K562 (cell line): ENCODE measurements around the gene ARHGAP24. TPM values are rescaled to one million over a fixed set of nuclear protein-coding genes. Genes with fewer than 3 reads are reported as not detected.

ENCODE experiments used
- ATAC-seq: fragments of 200-7000 bp; cut with Tn5 transposase; 3 replicates; pipeline ENCODE4 v1.9.1; 2020; ENCODE audit warnings: moderate library complexity
- BruUV-seq: library from RNA; stranded (reverse); fragments of 400-500 nt; replicated peaks from 2 replicates; lab custom pipeline; 2021; lab: Mats Ljungman, UMichigan
- CTCF ChIA-PET: fragments of 300-600 bp; formaldehyde crosslinking; extraction: SDS; loops from one replicate; lab custom pipeline; 2021; ENCODE audit warnings: low intra/inter-chr PET ratio; lab: Yijun Ruan, JAX
- POLR2A ChIA-PET: fragments of 300-600, 350-650 bp; sonication (Branson Sonifier 250); formaldehyde crosslinking; extraction: SDS; loops from one replicate; lab custom pipeline; 2021; ENCODE audit warnings: antibody characterized with exemption, inconsistent platforms; lab: Yijun Ruan, JAX
- DNase-seq, 4 experiments: peaks; one replicate each; pipeline versions ENCODE4 v3.0.0 to v3.0.0-alpha.2; 2011 to 2018; ENCODE audit warnings: low spot score in 3 of 4, mixed read lengths in 3 of 4; ENCODE audit errors: extremely low read depth in 1 of 4
- FAIRE-seq: peaks from 2 replicates; lab custom pipeline; 2011; peaks lifted over from hg19 to GRCh38; lab: Jason Lieb, UNC
- H2AFZ ChIP-seq: 2 replicates; pipeline ENCODE4 v1.6.0; 2011; ENCODE audit warnings: low read depth, low read length, control low read depth, inconsistent platforms
- H3K27ac ChIP-seq: fragments of 200-600 bp; 3 replicates; pipeline ENCODE4 v1.8.0; 2011; ENCODE audit warnings: low read depth, mild to moderate bottlenecking, control low read depth, inconsistent platforms, low read length, moderate library complexity, mixed read lengths; ENCODE audit errors: extremely low read depth
- H3K27me3 ChIP-seq, 2 experiments: fragments of 300-600 bp in 1 of 2; 2 replicates in 1 of 2; 3 replicates in 1 of 2; pipeline versions ENCODE4 v1.6.0 to v1.8.0; 2011; ENCODE audit warnings: inconsistent platforms in 2 of 2, low read length in 2 of 2, mild to moderate bottlenecking in 1 of 2, mixed read lengths in 1 of 2, moderate library complexity in 1 of 2; ENCODE audit not compliant: control insufficient read depth in 2 of 2, insufficient read depth in 2 of 2
- H3K36me3 ChIP-seq: fragments of 300-600 bp; 3 replicates; pipeline ENCODE4 v1.8.0; 2011; ENCODE audit warnings: mild to moderate bottlenecking, low read length, inconsistent platforms; ENCODE audit not compliant: control insufficient read depth, insufficient read depth
- H3K4me1 ChIP-seq, 2 experiments: fragments of 200-600 bp in 1 of 2; replicated peaks in 1 of 2; 2 replicates in 1 of 2; 3 replicates in 1 of 2; pipeline versions ENCODE4 v1.5.1 to v1.8.0; 2011; ENCODE audit warnings: inconsistent platforms in 2 of 2, low read length in 2 of 2, mild to moderate bottlenecking in 1 of 2, mixed read lengths in 1 of 2, moderate library complexity in 1 of 2; ENCODE audit not compliant: control insufficient read depth in 2 of 2, insufficient read depth in 2 of 2
- H3K4me2 ChIP-seq: 2 replicates; pipeline ENCODE4 v1.6.1; 2011; ENCODE audit warnings: low read length, control low read depth, inconsistent platforms, mixed read lengths; ENCODE audit not compliant: insufficient read depth
- H3K4me3 ChIP-seq: fragments of 200-600 bp; sonication (generic), shearing (Covaris generic); 2 replicates; pipeline ENCODE4 v1.5.1; 2016; ENCODE audit warnings: control low read depth, inconsistent platforms
- H3K79me2 ChIP-seq: fragments of 200-600 bp; 3 replicates; pipeline ENCODE4 v1.8.0; 2011; ENCODE audit warnings: low read length, inconsistent platforms; ENCODE audit not compliant: control insufficient read depth, insufficient read depth
- H3K9ac ChIP-seq, 2 experiments: 2 replicates each; pipeline versions ENCODE4 v1.6.0 to v1.6.1; 2011; ENCODE audit warnings: low read depth in 2 of 2, low read length in 2 of 2, control low read depth in 1 of 2, inconsistent platforms in 1 of 2, mild to moderate bottlenecking in 1 of 2, mixed read lengths in 1 of 2; ENCODE audit not compliant: insufficient read depth in 1 of 2
- H3K9me1 ChIP-seq: one replicate; pipeline ENCODE4 v1.6.0; 2011; ENCODE audit warnings: inconsistent platforms, mild to moderate bottlenecking, low read length, moderate library complexity; ENCODE audit not compliant: control insufficient read depth, insufficient read depth
- H3K9me3 ChIP-seq: replicated peaks from 2 replicates; pipeline ENCODE4 v1.5.1; 2011; ENCODE audit warnings: low read depth, low read length, inconsistent platforms; ENCODE audit not compliant: control insufficient read depth, insufficient read depth
- H4K20me1 ChIP-seq: replicated peaks from 2 replicates; pipeline ENCODE4 v1.6.1; 2011; ENCODE audit warnings: low read length, inconsistent platforms, mixed read lengths; ENCODE audit not compliant: control insufficient read depth, insufficient read depth
- ASH1L ChIP-seq: fragments of 450-650 bp; IDR thresholded peaks from 2 replicates; pipeline ENCODE4 v1.6.1; 2018; ENCODE audit warnings: borderline replicate concordance, mild to moderate bottlenecking, low read depth; ENCODE audit not compliant: partially characterized antibody
- L3MBTL2 ChIP-seq: fragments of 450-650 bp; IDR thresholded peaks from 2 replicates; pipeline ENCODE4 v1.6.1; 2016; ENCODE audit warnings: mild to moderate bottlenecking, moderate library complexity
- MAZ ChIP-seq, 2 experiments: fragments of 450-650 bp in 1 of 2; sonication (generic) in 1 of 2; formaldehyde crosslinking; IDR thresholded peaks in 1 of 2; conservative IDR thresholded peaks in 1 of 2; 2 replicates each; pipeline versions ENCODE4 v1.4.0 to v1.5.0; 2020; ENCODE audit warnings: mild to moderate bottlenecking in 1 of 2, missing genetic modification reagents in 1 of 2
- NCOA1 ChIP-seq: fragments of 450-650 bp; IDR thresholded peaks from 2 replicates; pipeline ENCODE4 v1.6.1; 2016; ENCODE audit warnings: low read depth
- NFE2 ChIP-seq: IDR thresholded peaks from 2 replicates; pipeline ENCODE4 v1.6.1; 2014; ENCODE audit warnings: antibody characterized with exemption, low read depth
- NFE2L1 ChIP-seq: fragments of 450-650 bp; IDR thresholded peaks from 2 replicates; pipeline ENCODE4 v1.6.1; 2016; ENCODE audit warnings: missing genetic modification characterization, low read depth, mild to moderate bottlenecking, missing compliant biosample characterization, moderate library complexity, borderline replicate concordance
- NR3C1 ChIP-seq: sonication (generic); formaldehyde crosslinking; IDR thresholded peaks from 2 replicates; pipeline ENCODE4 v1.8.1; 2022; ENCODE audit warnings: missing genetic modification reagents
- NUFIP1 ChIP-seq: fragments of 450-650 bp; IDR thresholded peaks from 2 replicates; pipeline ENCODE4 v1.6.1; 2018; ENCODE audit not compliant: partially characterized antibody
- PHF21A ChIP-seq: fragments of 450-650 bp; IDR thresholded peaks from 2 replicates; pipeline ENCODE4 v1.6.1; 2017; ENCODE audit warnings: low read depth, borderline replicate concordance
- PTRF ChIP-seq: fragments of 450-650 bp; IDR thresholded peaks from 2 replicates; pipeline ENCODE4 v1.6.1; 2016; ENCODE audit warnings: mild to moderate bottlenecking, missing genetic modification characterization, missing compliant biosample characterization
- ZNF3 ChIP-seq: fragments of 250-450 bp; sonication (Bioruptor Pico); IDR thresholded peaks from 2 replicates; pipeline ENCODE4 v1.5.0; 2021; ENCODE audit warnings: mild to moderate bottlenecking, moderate library complexity
- ZNF592 ChIP-seq: fragments of 450-650 bp; IDR thresholded peaks from 2 replicates; pipeline ENCODE4 v1.6.1; 2017; ENCODE audit warnings: antibody characterized with exemption, mild to moderate bottlenecking
- WGBS: fragments of 100-300 bp; shearing (Covaris generic); methylation state at CpG from one replicate; pipeline ENCODE4 v1.1.6; 2016; ENCODE audit warnings: low coverage, mixed read lengths; ENCODE audit not compliant: insufficient coverage; ENCODE audit errors: missing lambda C conversion rate; 5-methylcytosine and 5-hydroxymethylcytosine counted together
- in situ Hi-C: fragments of 300-500 bp; cut with MboI; formaldehyde crosslinking; loops from 4 replicates; pipeline ENCODE4 v1.15.0; 2018; ENCODE audit warnings: inconsistent platforms, mixed read lengths
- intact Hi-C: fragments of 100-400 bp; cut with micrococcal nuclease; formaldehyde crosslinking; loops from 2 replicates; pipeline ENCODE4 v1.14.2; 2022
- polyA plus RNA-seq, 8 experiments: library from polyadenylated mRNA; depleted of rRNA in 4 of 8; stranded (reverse) in 5 of 8; unstranded in 3 of 8; fragments of >200 nt; fragmentation: Nextera tagmentation in 2 of 8; fragmentation: Illumina TruSeq in 1 of 8; extraction: Ambion mirVana in 2 of 8; extraction: Trizol in 1 of 8; gene quantifications; 2 replicates each; pipeline versions ENCODE4 v1.2.1 to v1.2.3, GENCODE V29; 2011 to 2014; ENCODE audit warnings: inconsistent platforms in 1 of 8, missing spikeins in 1 of 8
- total RNA-seq, 7 experiments: library from RNA; depleted of rRNA in 6 of 7; stranded (reverse); fragments of >200 nt in 6 of 7; fragmentation: Illumina TruSeq in 2 of 7; extraction: Trizol in 2 of 7; gene quantifications; 2 replicates each; pipeline versions ENCODE4 v1.2.1 to v1.2.3, GENCODE V29; 2011 to 2021; ENCODE audit warnings: low replicate concordance in 1 of 7
- TF ChIP-seq, protein P1 (sequence below): sonication (generic); formaldehyde crosslinking; IDR thresholded peaks from 2 replicates; pipeline ENCODE4 v1.9.0; 2022; ENCODE audit warnings: mild to moderate bottlenecking, missing genetic modification reagents
- TF ChIP-seq, protein P2 (sequence below): fragments of 150-350 bp; IDR thresholded peaks from 2 replicates; pipeline ENCODE4 v1.6.1; 2014; ENCODE audit warnings: low read depth, mild to moderate bottlenecking, low read length, borderline replicate concordance
- TF ChIP-seq, protein P3 (sequence below): sonication (generic); formaldehyde crosslinking; IDR thresholded peaks from 2 replicates; pipeline ENCODE4 v1.8.0; 2022; ENCODE audit warnings: mild to moderate bottlenecking, missing genetic modification reagents

Gene ARHGAP24
- total and polyA plus RNA-seq, 9 of the 15 experiments (the other 6 are each of a cell fraction or from before 2014, with no cell fraction given) = 8.0 to 22.6 (median 14.0) TPM

DNA sequence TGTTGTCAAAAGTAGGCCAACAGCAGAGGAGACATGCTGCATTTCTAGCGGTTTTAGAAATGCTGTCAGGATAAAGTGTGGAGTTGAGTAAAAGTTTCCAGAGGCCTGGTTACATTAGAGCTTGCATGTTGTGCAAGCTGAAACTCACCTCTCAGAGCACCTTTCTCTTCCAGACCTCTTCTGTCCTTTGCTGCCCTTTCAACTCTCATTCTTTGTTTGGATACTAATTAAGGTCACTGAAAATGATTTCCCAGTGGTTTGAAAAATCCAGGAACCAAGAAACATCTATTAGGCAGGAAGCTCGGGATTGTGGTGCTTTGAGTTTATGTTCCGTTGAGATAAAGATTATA lies 458.3 kb downstream of the ARHGAP24 start:
- CTCF ChIA-PET = no interaction called here
- no peaks in the 10 kb centered on the region for H3K4me1 ChIP-seq
- TF ChIP-seq ZNF3 (CRISPR knock-in tag) (no peak), NUFIP1 (no peak), L3MBTL2 (no peak), ASH1L (no peak), MAZ (CRISPR knock-in tag; conservative IDR thresholded peaks at IDR 0.05 in 1 of 2, IDR thresholded peaks at IDR 0.05 in 1 of 2) (no peak), NFE2L1 (tag) (no peak), NCOA1 (no peak), NR3C1 (CRISPR knock-in tag) (no peak), PTRF (tag) (no peak), NFE2 (no peak), PHF21A (no peak), ZNF592 (no peak)
- TF ChIP-seq, protein P1, sequence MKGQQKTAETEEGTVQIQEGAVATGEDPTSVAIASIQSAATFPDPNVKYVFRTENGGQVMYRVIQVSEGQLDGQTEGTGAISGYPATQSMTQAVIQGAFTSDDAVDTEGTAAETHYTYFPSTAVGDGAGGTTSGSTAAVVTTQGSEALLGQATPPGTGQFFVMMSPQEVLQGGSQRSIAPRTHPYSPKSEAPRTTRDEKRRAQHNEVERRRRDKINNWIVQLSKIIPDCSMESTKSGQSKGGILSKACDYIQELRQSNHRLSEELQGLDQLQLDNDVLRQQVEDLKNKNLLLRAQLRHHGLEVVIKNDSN (CRISPR knock-in tag) = no peak
- TF ChIP-seq, protein P2, sequence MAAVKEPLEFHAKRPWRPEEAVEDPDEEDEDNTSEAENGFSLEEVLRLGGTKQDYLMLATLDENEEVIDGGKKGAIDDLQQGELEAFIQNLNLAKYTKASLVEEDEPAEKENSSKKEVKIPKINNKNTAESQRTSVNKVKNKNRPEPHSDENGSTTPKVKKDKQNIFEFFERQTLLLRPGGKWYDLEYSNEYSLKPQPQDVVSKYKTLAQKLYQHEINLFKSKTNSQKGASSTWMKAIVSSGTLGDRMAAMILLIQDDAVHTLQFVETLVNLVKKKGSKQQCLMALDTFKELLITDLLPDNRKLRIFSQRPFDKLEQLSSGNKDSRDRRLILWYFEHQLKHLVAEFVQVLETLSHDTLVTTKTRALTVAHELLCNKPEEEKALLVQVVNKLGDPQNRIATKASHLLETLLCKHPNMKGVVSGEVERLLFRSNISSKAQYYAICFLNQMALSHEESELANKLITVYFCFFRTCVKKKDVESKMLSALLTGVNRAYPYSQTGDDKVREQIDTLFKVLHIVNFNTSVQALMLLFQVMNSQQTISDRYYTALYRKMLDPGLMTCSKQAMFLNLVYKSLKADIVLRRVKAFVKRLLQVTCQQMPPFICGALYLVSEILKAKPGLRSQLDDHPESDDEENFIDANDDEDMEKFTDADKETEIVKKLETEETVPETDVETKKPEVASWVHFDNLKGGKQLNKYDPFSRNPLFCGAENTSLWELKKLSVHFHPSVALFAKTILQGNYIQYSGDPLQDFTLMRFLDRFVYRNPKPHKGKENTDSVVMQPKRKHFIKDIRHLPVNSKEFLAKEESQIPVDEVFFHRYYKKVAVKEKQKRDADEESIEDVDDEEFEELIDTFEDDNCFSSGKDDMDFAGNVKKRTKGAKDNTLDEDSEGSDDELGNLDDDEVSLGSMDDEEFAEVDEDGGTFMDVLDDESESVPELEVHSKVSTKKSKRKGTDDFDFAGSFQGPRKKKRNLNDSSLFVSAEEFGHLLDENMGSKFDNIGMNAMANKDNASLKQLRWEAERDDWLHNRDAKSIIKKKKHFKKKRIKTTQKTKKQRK = no peak
- TF ChIP-seq, protein P3, sequence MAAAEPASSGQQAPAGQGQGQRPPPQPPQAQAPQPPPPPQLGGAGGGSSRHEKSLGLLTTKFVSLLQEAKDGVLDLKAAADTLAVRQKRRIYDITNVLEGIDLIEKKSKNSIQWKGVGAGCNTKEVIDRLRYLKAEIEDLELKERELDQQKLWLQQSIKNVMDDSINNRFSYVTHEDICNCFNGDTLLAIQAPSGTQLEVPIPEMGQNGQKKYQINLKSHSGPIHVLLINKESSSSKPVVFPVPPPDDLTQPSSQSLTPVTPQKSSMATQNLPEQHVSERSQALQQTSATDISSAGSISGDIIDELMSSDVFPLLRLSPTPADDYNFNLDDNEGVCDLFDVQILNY (CRISPR knock-in tag) = no peak

More for the DNA sequence above, 458.3 kb downstream of the ARHGAP24 start:
- no peak for FAIRE-seq
- Histone ChIP-seq H3K36me3 (no peaks in the 10 kb centered on the region), H3K9ac (no peak overlapping the region), H3K9me3 (no peaks in the 10 kb centered on the region), H3K27me3 (no peaks in the 10 kb centered on the region), H3K4me2 (no peak overlapping the region), H3K9me1 (no peaks in the 10 kb centered on the region), H2AFZ (no peak overlapping the region), H3K4me3 (no peak overlapping the region), H3K27ac (no peak overlapping the region), H3K79me2 (no peaks in the 10 kb centered on the region), H4K20me1 (no peaks in the 10 kb centered on the region)
- DNase-seq = no peak
- ATAC-seq = no peak
- no TSS peak for BruUV-seq
- in situ Hi-C loops = no loop called here
- intact Hi-C loops = no loop called here
- POLR2A ChIA-PET = no interaction called here
- 52% methylated on average over 3 of the region's 3 CpGs for WGBS
